Hematopoietic multipotent progenitor cell treated with erythropoietin and hydrocortisone succinate and interleukin-3 and kit ligand, for 8 days (in vitro differentiated cells): ENCODE measurements around the gene PRKACG.
"Not testable (repeated sequence)": the region's sequence is repeated elsewhere in the genome, so short reads cannot be mapped to it uniquely, and the experiment has no call there.

Experiments
- DNase-seq: peaks from one replicate; pipeline ENCODE4 v3.0.0-alpha.2; 2015

PRKACG gene

GRCh38 chr9:69014013-69014412 lies at the start of gene PRKACG:
Gene PRKACG, minus strand, starts transcription at chr9:69014113. Its CDS starts 21 bp downstream, at chr9:69014092.
- DNase-seq, result no peak

- no peak for DNase-seq
Measured at GRCh38 chr9:69062195-69062594, 48.3 kb upstream of the PRKACG start.

DNA sequence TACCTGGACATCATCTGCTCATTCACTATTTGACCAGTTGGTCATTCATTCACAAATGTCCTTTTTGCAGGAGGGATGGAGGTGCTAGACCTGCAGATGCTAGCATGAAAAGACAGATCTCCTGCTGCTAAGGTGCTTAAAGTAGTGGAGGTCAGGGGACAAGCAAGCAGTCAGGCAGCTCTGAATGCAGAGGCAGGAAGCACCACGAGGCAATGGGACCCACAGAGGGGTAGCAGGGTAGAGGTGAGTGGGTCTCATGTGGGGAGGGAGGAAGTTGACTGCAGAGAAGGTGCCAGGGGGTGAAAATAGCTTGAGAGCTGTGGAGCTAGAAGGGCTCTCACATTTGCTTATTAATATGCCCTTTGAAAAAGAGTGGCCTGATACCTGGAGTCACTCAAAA lies 46.9 kb upstream of the PRKACG start:
- DNase-seq, result no peak

DNA sequence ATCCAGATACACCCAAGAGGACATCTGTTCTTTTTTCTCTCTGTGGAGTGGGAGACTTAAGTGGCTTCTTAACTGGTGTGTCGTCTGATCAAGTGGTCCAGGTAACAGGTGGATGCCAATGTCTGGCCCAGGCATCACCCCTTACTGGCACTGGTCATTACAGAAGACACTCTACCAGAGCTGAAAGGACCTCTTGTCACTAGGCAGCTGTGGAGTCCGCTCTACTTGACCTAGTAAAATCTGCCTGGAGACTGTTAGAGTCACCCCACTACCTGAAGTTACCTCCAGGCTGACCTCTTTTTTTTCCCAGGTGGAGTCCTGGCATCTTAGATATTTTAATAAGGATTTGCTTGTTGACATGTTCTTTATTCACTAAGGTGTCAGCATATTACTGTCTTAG lies 44.2 kb upstream of the PRKACG start:
- DNase-seq, result no peak

- peak; percentile 51 for DNase-seq
Measured at GRCh38 chr9:69056191-69056815, 42.4 kb upstream of the PRKACG start.

DNA sequence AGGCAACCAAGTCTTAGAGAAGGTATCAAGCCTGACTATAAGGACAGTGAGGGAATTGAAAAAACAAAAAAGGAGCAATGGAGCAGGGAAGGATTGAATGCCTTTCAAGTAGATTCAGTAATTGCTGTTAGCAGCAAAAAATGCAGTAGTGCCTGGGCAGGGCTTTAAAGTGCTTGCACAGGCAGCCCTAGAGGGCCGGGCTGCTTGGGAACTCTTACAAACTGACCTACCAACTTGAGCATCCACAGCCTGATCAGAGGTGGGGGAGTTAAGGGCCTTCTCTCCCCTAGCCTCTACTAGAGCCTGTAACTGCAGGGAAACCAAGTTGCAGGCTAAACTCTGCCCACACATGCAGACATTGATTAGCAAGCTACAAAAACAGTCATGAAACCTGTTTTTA lies 41.1 kb upstream of the PRKACG start:
- DNase-seq, result no peak

- not testable (repeated sequence) for DNase-seq
Measured at GRCh38 chr9:69050936-69051335, 37.0 kb upstream of the PRKACG start.

DNA sequence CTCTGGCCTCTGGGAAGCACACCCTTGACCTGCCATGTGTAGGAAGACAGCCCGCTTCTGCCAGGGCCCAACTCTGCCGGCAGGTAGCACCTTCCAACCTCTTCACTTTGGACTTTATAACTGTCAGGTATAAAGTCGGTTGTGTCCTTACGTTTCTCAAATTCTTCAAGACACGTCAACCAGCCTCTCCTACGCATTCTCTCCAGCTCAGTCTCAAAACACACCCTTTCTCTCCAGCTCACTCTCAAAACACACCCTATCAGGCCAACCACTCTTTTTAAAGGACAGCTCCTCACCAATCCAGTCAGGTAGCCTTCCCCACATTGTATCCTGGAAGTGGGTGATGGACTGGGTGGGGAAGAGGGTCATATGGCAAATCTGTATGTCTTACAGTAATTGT lies 35.2 kb upstream of the PRKACG start:
- no peak for DNase-seq

GRCh38 chr9:69047371-69047770 lies 33.5 kb upstream of the PRKACG start:
- no peak for DNase-seq

DNA sequence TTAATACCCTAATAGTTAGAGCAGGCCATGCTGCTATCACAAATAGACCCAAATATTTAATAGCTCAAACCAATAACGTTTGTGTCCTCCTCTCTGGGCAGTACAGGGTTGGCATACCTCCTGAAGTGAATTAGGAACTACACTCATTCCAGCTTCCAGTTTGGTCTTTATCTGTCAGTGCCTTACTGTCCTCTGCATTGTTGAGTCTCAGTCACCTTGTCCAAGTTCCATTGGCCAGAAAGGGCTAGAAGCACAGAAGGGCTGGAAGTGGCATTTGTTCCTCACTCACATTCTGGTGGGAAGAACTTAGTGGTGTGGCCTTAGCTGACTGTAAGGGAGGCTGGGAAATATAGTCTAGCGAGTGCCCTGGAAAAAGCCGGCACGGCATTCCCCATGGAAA lies 32.8 kb upstream of the PRKACG start:
- no peak for DNase-seq

DNA sequence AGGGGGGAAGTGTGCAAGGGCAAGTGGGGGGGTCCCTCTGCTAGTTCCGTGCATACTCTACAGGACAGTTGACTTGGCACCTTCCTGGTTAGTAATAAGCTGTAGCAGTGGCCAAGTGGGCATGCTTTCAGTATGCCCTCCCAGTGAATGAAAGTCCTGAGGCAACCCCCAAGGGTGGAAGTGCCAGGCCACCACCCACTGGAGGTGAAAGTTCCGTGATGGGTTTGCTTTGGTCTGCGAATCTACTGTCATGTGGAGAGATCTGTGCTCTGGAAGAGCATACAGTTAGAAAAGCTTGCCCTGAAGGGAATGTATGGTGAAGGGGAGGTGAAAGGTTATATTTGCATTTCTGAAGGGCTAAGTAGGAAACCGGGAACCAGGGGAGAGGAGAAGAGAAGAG lies 31.9 kb upstream of the PRKACG start:
- no peak for DNase-seq

GRCh38 chr9:69044240-69045219 lies 30.6 kb upstream of the PRKACG start:
- DNase-seq, result no peak

DNA sequence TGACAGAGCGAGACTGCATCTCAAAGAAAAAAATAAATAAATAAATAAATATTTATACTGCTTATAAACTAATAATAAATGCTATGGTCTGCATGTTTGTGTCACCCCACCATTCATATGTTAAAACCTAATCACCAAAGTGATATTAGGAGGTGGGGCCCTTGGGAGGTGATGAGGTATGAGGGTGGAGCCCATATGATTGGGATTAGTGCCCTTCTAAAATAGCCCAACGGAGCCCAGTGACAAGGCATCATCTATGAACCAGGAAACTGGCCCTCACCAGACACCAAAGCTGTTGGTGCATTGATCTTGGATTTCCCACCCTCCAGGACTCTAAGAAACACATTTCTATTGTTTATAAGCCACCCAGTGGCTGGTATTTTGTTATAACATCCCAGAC lies 26.7 kb upstream of the PRKACG start:
- no peak for DNase-seq

DNA sequence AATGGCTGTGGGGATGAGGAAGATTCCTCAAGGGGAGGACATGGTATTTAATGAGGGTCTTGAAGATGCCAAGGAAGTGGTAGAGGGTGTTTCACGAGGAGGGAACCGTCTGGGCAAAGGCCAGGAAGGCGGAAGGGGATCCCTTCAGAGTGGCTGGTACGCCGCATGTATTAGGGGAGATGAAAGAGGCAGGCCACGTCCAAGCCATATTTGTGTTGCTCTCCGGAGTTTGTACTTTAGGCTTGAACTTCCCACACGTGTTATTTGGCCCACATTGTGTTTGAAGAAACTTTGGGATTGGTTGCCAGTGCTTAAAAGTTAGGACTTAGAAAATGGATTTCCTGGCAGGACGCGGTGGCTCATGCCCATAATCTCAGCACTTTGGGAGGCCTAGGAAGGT lies 22.9 kb upstream of the PRKACG start:
- DNase-seq, result no peak

- peak; percentile 88 for DNase-seq
Measured at GRCh38 chr9:69036309-69036708, 22.4 kb upstream of the PRKACG start.

DNA sequence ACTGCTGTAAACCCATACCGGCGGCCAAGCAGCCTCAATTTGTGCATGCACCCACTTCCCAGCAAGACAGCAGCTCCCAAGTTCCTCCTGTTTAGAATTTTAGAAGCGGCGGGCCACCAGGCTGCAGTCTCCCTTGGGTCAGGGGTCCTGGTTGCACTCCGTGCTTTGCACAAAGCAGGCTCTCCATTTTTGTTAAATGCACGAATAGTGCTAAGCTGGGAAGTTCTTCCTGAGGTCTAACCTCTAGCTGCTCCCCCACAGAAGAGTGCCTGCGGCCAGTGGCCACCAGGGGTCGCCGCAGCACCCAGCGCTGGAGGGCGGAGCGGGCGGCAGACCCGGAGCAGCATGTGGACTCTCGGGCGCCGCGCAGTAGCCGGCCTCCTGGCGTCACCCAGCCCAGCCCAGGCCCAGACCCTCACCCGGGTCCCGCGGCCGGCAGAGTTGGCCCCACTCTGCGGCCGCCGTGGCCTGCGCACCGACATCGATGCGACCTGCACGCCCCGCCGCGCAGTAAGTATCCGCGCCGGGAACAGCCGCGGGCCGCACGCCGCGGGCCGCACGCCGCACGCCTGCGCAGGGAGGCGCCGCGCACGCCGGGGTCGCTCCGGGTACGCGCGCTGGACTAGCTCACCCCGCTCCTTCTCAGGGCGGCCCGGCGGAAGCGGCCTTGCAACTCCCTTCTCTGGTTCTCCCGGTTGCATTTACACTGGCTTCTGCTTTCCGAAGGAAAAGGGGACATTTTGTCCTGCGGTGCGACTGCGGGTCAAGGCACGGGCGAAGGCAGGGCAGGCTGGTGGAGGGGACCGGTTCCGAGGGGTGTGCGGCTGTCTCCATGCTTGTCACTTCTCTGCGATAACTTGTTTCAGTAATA lies 21.8 kb upstream of the PRKACG start, which contains the start of gene FXN:
TSS of gene FXN (plus strand) at position 315 of the 871 bp plus-strand sequence. CDS start at position 346, 31 bp downstream.
- DNase-seq, result peak; percentile 82

DNA sequence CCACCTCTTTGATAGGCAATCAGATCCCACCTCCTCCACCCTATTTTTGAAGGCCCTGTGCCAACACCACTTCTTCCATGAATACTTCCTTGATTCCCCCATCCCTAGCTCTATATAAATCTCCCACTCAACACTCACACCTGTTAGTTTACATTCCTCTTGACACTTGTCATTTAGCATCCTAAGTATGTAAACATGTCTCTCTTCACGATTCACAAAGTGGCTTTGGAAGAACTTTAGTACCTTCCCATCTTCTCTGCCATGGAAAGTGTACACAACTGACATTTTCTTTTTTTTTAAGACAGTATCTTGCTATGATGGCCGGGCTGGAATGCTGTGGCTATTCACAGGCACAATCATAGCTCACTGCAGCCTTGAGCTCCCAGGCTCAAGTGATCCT lies 20.2 kb upstream of the PRKACG start:
- DNase-seq, result no peak

GRCh38 chr9:69030851-69031645 lies 17.1 kb upstream of the PRKACG start:
- no peak for DNase-seq

GRCh38 chr9:69029535-69029934 lies 15.6 kb upstream of the PRKACG start:
- no peak for DNase-seq

- peak; percentile 69 for DNase-seq
Measured at GRCh38 chr9:69028754-69029153, 14.8 kb upstream of the PRKACG start.

DNA sequence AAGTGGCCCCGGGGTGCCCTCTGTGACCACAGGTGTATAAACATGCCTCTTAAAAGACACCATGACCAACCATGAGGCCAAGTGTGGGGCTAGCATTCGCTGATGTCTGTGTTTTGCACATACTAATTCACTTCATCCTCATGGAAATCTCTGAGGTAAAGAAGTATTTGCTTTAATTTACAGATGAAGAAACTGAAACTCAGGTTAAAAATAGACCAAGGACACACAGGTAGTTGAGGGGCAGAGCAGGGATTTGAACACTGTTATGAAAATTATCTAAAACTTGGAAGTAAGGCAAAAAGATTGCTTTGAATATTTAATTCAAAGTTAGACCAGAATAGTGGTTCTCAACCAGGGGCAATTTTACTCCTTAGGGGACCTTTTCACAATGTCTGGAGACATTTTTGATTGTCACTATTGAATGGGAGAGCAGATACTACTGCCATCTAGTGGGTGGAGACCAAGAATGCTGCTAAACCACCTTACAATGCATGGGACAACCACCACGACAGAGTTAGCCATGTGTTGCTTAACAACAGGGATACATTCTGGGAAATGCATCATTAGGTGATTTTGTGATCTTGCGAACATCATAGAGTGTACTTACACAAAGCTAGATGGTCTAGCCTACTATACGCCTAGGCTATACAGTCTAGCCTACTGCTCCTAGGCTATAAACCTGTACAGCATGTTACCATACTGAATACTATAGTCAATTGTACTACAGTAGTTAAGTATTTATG lies 13.6 kb upstream of the PRKACG start:
- DNase-seq, result peak; percentile 96
